Activated CD4-positive, alpha-beta T cell treated with anti-CD3 and anti-CD28 coated beads for 24 hours (primary cell): Measurements from ENCODE around the gene ADRM1.

Experiments
- DNase-seq, 2 donors: peaks; one replicate each; pipeline ENCODE4 v3.0.0-alpha.2; 2020; ENCODE audit warnings: low read depth in 2 of 2

ADRM1 gene

GRCh38 chr20:62311832-62312661, 9.2 kb downstream of the ADRM1 start:
- no peak for DNase-seq

GRCh38 chr20:62312662-62312977, 9.8 kb downstream of the ADRM1 start:
- DNase-seq = no peak

GRCh38 chr20:62313021-62313420, 10.2 kb downstream of the ADRM1 start:
- DNase-seq = no peak

GRCh38 chr20:62313460-62314338, 10.9 kb downstream of the ADRM1 start:
- DNase-seq = no peak

GRCh38 chr20:62314339-62314638, 11.5 kb downstream of the ADRM1 start:
- no peak for DNase-seq

- DNase-seq = no peak
These were observed 12.0 kb downstream of the ADRM1 start for GRCh38 chr20:62314711-62315302.

- DNase-seq = no peak
These were observed 13.0 kb downstream of the ADRM1 start for GRCh38 chr20:62315773-62316172.

- DNase-seq = no peak
These were observed 13.8 kb downstream of the ADRM1 start for GRCh38 chr20:62316331-62317166.

GRCh38 chr20:62317167-62317655, 14.4 kb downstream of the ADRM1 start:
- DNase-seq = no peak

GRCh38 chr20:62318400-62319345, 15.9 kb downstream of the ADRM1 start:
- DNase-seq = no peak

- DNase-seq = no peak
These were observed 16.6 kb downstream of the ADRM1 start for GRCh38 chr20:62319346-62319909.

GRCh38 chr20:62320581-62321354, 18.0 kb downstream of the ADRM1 start:
- DNase-seq = no peak

GRCh38 chr20:62321521-62321948, 18.7 kb downstream of the ADRM1 start:
- DNase-seq = no peak

- DNase-seq = no peak
These were observed 19.2 kb downstream of the ADRM1 start for GRCh38 chr20:62321975-62322374.

- no peak for DNase-seq
These were observed 19.8 kb downstream of the ADRM1 start for GRCh38 chr20:62322492-62323041.

GRCh38 chr20:62323146-62323979, 20.6 kb downstream of the ADRM1 start:
- DNase-seq = no peak

- no peak for DNase-seq
These were observed 21.4 kb downstream of the ADRM1 start for GRCh38 chr20:62323980-62324906.
